GM21737 (cell line): Measurements from ENCODE around the gene ACTN1.

Experiments used
- ATAC-seq: cut with Tn5 transposase; IDR thresholded peaks from one replicate; pipeline ENCODE4 v1.9.1; 2021; ENCODE audit warnings: mild to moderate bottlenecking, moderate library complexity; ENCODE audit not compliant: unreplicated experiment

The ACTN1 gene

DNA sequence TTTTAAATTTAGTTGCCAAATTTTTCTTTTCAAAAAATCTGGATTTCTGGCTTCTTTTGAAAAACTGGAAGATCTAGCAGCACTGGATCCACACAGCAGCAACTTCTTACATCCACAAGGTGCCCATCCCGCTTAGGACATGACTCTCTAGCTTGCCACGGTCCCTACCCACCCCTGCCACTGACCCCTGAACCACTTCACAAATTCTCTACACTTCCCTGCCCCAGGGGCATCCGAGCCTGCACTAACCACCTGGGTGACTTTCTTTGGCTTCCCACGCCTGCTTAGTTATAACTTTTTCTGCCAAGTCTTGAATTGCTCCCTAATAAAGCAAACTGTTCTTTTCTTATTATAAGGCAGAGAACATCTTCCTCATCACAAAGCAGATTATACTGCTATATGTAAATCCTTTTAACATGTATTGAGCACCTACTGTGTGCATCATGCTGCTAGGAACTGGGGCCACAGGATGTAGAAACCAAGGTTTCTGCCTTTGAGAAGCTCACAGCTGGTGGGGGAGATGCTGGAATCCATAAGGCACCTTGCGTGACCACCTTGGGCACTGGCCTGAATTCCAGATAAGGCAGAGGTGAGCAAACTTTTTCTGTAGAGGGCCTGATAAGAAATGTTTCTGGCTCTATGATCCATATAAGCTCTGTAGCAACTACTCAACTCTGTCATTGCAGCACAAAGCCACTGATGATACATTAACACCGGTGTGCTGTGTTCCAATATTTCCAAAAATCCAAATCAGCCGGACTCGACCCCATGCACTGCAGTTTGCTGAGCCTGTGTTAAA lies 59.8 kb downstream of the ACTN1 start:
- no peak for ATAC-seq

DNA sequence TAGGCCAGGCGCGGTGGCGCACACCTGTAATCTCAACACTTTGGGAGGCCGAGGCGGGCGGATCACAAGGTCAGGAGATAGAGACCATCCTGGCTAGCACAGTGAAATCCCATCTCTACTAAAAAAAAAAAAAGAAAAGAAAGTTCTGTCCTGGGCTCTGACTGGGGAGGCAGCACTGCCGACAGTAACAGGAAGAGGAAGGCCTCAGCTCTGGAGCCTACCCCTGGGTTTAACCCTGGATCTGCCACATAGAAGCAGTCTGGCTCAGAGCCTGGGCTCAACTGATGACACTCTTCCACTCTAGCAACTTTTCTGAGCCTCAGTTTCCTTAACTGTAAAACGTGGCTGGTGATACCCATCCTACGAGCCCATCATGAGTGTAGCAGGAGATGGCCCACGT lies 60.5 kb downstream of the ACTN1 start:
- ATAC-seq: no peak

DNA sequence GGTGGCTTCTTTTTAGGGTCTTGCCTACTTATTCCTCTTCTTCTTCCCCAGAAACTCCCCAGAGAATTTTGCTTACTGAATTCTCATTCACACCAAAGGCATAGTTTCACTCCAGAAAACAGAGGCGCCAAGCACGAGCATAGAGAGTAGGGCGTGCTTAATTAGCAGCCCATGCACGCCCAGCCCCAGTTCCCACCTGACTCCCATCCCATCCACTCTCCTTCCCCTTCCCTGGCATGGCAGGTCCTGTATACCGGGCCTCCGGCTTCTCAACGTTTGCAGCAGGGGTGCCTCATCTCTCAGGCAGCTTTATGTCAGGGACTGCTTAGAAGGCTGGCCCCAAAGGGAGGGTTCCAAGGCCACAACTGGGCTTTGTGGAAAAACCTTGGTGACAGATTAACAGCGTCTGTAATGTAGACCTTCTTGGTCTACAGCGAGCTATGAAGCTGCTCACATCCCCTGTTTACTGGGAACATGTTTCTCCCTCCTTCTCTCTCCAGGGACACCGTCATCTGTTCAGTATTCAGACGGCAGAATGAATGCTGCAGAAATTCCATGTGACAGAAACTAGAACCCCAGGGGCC lies 62.7 kb downstream of the ACTN1 start:
- ATAC-seq: no peak

DNA sequence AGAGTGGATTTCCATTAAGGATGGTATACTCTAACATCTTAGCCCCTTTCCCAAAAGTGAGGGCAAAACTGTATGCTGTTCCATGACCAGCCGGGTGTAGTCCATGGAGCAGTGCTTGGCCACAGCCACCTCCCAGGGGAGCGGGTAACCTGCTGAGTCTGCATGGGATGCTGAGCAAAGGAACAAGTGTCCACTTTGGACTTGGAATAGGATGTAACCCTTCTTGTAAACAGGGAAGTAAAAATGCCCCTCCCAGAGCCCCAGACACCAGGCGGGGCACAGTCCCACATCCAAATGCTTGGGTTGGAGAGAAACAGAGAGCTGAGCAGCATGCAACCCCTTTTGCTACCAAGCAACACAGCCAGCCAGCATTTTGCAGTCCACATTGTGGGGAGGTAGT lies 65.6 kb downstream of the ACTN1 start:
- no peak for ATAC-seq

DNA sequence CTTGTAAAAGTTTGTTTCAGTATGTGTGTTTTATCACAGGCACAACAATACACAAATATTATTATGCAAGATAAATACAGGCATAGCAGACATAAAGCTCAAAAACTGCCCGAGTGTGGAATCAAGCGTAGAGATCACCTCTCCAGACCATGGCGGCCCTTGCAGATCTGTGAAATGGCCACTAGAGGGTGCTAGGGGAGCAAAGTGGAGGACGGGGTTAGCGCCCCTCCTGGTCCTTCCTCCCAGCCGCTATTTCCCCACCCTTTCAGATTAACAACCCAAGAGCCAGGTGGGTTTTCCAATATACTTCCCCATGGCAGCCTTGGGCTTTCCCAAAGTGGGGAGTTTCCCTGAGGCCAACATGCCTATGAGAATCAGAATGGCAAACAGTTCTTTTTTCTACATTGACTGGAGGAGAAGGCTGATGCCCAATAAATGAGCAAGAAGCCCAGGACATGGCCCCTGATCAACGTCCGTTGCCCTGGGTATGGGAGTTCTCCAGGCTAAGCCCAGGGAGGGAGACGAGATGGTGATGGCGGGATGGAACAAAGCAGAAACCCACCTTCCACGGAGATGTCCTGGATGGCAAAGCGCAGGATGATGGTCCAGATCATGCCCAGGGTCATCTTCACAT lies 67.4 kb downstream of the ACTN1 start:
- ATAC-seq: no peak

DNA sequence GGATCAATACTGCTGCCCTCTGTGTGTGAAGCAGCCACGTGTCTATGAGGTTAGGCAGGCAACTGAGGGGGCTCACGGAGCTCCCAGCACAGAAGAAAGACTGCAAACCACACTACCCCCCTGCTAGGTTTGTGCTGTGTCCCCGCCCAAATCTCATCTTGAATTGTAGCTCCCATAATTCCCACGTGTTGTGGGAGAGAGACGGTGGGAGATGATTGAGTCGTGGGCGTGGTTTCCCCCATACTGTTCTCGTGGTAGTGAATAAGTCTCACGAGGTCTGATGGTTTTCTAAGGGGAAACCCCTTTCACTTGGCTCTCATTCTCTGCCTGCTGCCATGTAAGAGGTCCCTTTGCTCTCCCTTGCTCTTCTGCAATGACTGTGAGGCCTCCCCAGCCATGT lies 68.6 kb downstream of the ACTN1 start:
- no peak for ATAC-seq

DNA sequence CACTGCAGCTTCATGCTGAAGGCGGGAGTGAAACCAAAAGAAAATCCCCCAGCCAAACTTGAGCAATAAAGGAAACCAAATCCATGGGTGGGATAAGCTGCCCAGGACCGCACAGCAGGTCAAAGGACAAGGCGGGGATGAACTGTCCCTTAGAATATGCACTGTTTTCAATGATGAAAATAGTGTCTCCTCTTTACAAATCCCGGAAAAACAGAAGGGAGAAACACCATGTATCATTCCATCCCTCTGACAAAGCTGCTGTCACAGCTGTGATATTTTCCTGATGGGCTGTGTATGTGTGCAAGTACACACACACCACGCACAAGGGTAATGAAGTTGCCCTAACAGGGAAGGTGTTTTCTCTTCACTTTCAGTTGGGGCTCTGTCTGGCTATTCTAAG lies 70.3 kb downstream of the ACTN1 start:
- ATAC-seq: no peak

DNA sequence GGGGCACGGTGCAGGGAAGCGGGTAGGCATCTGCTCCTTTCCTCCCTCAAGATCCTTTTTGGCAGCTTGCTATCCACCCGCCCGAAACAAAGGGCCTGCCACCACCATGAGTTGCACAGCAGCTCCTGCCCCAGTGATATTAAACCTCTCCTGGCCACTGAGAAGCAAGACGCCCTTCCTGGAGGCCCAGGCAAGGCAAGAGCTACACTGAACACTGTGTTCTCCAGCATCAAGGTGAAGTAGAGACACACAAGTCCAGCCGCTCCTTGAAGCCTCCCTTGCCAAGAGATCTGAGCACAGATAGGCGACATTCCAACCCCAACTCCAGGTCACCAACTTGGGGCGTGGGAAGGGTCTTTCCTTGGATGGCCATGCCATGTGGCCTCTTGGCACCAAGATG lies 70.9 kb downstream of the ACTN1 start:
- no peak for ATAC-seq

DNA sequence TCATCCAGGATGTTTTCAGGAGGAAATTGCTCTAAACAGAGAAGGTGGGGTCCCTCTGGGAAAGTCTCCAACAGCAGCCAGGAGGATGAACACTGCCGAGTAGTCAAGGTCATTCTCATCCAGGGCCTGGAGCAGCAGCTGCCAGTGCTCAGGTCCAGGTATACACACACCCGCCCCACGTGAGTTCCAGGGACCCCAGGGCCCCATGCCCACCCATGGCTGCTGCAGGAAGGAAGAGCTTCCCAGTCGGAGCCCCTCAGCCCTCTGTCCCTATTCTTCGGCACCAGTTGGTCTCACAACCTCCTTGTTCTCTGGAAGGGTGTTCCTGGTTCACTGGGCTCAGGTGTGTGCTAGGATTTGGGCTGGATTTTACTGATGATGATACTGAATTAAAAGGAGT lies 72.7 kb downstream of the ACTN1 start:
- no peak for ATAC-seq

DNA sequence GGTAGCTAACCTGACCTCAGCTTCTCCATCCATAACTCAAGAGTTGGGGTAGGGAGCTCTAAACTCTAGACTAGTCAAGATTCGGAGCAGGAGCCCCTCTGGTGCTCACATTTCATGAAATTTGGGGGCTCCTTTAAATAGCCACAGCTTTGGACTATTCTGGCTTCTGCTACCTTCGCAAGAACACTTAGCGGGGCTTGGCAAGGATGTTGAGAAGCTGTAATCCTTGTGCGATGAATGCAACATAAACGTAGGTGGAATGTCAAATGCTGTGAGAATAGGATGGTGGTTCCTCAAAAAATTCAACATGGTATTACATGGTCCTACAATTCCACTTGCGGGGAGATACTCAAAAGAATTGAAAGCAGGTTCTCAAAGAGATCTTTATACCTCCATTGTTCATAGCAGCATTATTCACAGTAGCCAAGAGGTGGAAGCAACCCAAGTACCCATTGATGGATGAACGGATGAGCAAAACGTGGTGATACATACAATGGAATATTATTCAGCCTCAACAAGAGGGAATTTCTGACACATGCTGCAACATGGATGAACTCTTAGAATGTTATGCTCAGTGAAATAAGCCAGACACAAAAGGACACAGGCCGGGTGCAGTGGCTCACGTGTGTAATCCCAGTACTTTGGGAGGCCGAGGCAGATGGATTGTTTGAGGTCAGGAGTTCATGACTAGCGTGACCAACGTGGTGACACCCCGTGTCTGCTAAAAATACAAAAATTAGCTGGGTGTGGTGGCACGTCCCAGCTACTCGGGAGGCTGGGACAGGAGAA lies 73.8 kb downstream of the ACTN1 start:
- ATAC-seq: no peak

DNA sequence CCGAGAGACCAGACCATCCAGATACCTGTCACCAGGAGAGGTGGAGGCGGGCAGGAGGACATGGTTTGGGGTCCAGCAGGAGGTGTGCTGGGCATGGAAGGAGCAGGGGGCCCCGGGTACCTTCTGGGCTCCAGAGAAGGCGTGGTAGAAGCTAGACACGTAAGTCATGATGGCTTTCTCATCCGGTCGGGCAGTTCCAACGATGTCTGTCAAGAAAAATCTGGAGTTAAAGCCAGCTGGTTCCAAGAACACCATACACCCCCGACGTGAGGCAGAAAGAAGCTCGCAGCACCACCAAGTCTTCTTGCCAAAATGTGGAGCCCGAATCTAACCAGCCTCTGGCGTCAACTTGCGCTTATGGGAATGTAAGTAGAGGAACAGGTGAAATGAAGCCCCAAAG lies 76.7 kb downstream of the ACTN1 start:
- no peak for ATAC-seq

DNA sequence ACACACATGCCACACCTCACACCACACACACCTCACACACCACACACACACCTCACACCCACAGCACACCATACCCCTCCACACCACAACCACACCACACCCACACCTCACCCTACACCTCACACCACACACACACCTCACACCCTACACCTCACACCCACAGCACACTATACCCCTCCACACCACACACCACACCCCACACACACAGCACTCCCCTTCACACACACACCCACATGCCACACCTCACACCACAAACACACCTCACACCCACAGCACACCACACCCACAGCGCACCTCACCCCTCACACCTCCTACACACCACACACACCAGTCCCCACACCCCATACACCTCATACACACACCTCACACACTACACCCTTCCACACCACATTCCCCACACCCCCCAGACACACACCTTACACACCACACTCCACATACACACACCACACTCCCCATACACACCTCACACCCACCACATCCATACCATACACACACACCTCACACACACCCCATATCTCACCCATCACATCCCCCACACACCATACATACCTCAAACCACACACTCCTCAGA lies 80.0 kb downstream of the ACTN1 start:
- no peak for ATAC-seq

DNA sequence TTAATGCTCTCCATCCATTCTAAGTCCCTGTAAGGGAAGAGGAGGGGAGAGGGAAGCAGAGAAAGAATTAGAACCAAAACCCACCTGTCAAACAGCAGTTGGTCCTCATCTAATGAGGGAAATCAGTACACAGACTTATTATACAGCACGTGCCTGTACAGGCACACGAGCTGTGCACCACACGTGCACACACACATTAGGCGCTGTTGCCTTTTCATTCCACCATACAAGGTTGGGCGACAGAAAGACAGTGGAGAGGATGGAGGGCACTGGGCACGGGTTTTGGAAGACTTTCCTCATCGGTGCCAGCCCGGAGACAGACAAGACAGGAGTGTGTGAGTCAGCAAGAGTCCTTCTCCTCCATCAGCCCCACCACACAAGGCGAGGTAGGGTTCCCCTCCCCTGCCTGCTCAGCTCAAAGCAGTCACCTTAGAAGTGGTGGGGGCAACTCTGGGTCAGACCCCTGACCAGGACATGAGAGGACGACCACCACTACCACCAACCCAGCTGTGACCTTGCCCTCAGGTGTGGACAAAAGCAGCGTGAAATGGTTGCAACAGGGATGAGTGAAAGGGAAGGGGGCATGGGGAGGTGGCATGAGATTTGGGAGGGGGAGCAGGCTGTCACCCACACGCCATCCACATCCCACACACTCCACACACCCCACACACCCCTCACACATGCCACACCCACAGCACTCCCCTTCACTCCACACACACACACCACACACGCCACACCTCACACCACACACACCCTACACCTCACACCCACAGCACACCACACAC lies 80.7 kb downstream of the ACTN1 start:
- no peak for ATAC-seq

DNA sequence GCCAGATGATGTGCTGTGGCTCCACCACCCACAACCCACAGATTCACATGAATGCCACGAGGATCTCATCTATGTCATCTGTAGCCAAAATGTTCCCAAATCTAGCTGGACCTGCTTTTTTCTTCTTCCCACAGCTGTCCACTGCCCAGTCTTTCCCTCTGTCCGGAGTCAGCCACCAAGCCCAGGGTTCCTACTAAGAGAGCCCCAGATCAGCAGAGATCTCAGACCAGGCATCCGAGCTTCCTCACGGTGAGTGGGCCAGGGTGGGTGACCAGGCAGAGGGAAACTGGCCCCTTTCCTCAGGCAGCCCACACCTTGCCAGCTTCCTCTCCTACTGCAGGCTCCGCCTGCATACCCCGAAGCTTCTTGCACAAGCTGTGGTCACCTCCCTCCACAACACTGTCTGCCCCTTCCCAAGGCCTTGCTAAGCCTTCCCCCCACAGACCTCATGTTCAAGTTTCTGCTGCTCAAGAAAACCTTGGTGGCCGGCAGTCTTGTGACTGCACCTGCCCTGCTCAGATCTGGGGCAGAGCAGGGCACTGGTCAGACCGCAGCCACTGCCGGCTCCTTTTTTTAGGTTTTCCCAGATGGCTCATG lies 81.4 kb downstream of the ACTN1 start:
- ATAC-seq: no peak

DNA sequence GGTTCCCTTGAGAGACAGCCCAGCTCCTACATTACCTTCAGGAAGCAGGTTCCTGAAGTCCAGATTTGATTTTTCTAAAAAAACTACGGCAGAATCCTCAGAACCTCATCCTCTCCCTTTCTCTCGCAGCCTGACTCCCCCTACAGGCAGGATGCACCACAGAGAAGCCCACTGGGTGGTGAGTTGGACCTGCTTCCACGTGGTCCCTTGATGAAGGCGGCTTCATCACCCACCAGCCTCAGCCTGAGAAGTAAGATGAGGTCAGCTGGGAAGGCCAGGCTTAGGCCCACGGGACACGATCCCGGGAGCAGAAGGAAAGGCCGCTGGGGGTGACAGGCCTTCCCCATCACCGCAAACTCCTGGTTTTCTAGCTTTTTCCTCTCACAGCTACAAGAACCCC lies 83.0 kb downstream of the ACTN1 start:
- ATAC-seq: no peak

DNA sequence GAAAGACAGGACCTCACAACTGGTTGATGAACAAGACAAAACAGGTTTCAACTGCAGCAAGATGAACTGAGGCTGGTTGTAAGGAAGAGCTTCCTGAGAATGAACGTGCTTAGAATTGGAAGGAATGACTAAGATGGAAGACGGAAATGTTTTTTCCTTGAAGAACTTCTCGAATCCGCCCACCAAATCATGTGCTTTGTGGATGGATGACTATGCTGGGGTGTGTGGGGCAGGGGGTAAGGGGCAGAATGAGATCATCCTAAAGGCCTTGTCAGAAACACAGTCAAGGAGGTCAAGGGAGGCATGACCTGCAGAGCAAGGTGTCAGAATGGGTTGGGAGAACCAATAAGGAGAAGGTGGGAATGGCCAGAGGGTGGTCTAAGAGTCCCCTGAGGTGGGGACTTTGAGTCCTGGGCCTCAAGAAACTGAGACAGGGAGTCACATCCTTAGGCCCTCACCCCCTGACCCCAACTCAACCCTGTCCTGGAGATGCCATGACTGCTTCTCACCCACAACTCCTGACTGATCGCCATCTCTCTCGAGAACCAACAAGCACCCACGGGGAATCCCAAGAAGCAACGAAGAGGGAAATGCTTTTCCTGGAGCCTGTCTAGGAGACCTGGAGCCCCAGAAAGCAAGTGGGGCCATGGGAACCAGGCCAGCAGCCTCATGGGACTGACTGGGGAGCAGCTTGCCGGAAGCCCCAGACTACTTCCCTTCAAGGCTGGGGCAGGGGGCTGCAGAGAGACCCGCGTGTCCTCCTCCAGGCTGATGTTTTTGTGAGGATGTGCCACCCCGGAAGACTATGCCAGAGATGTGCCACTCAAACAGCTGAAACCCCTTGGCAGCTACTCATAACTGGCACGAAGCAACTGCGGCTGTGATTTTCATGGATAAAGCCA lies 84.0 kb downstream of the ACTN1 start:
- no peak for ATAC-seq

DNA sequence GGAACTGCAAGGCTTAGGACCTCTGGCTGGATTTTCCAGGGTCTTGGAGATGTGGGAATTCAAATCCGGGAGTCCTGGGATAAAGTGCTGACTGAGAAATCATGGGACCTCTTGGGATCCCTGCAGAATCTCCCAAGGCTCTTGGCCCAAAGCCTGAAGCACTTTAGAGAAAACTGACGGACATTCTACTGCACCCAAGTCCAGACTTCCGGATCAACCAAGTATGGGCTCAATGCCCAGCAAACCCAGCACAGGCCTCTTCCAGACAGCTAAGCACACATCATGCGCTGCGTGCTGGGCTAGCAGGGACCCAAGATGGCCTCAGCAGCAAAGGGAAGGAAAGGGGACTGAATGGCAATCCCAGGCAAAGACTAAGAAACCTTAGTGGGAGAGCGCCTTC lies 85.0 kb downstream of the ACTN1 start:
- ATAC-seq: no peak

DNA sequence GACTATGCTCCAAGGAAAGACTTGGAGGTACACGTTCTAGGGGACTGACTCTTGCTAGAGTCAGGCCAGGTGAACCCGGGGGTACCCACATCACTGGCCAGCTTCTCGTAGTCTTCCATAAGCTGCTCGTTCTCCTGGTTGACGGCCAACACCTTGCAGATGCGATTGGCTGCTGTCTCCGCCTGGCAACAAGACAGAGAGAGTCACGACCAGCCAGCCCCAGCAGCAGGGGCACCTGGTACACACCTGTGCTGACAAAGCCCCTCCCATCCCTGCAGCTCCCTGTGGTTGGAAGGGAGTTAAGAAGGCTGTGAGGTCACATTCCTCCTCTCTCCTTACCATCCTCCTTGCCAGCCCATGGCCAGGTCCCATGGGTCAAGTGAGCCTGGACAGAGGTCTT lies 85.5 kb downstream of the ACTN1 start:
- ATAC-seq: no peak

DNA sequence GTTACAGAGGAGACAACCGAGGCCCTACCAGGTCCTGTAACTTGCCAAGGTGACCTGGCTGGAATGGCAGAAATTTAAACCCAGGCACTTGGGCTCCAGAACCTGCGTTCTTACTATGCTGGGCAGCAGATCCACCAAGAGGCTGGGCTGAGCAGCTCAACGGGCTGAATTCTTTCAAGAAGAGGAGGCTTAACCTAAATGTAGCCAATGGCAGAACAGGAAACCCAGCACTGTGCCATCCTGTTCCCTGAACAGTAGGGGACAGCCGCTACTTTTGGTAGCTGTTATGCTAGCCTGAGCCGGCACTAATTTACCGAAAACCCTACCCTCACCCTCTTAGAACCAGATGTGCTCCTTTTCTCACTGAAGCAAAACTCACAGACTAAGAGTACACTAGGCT lies 86.1 kb downstream of the ACTN1 start:
- no peak for ATAC-seq
